HEK293 (cell line): ENCODE measurements around the gene SIAE.

Source experiments
- CTCF ChIP-seq: fragments of 450-650 bp; formaldehyde crosslinking; IDR thresholded peaks from 2 replicates; pipeline ENCODE4 v1.5.1; 2016; ENCODE audit warnings: missing biosample characterization, missing genetic modification characterization
- ZNF660 ChIP-seq: fragments of 450-650 bp; IDR thresholded peaks from 2 replicates; pipeline ENCODE4 v1.5.1; 2018; ENCODE audit warnings: missing biosample characterization, mild to moderate bottlenecking, missing genetic modification characterization

GRCh38 chr11:124584681-124585372 is 88.7 kb downstream of the SIAE start:
- TF ChIP-seq ZNF660 (tag by site-specific recombination) (no peak), CTCF (tag by site-specific recombination) (no peak)
